Neuronal stem cell (in vitro differentiated cells): ENCODE measurements around the gene DSC3.
"Not testable (repeated sequence)": the region's sequence is repeated elsewhere in the genome, so short reads cannot be mapped to it uniquely, and the experiment has no call there.

Experiments used
- DNase-seq: peaks from one replicate; pipeline ENCODE4 v3.0.0-alpha.2; 2013; ENCODE audit warnings: low spot score
- H2AFZ ChIP-seq: one replicate; pipeline ENCODE4 v1.6.1; 2013; ENCODE audit warnings: mild to moderate bottlenecking, low read length, inconsistent platforms
- H2AK5ac ChIP-seq: 2 replicates; pipeline ENCODE4 v1.6.1; 2013; ENCODE audit warnings: low read depth, mild to moderate bottlenecking, inconsistent platforms, low read length, moderate library complexity, mixed read lengths
- H2BK120ac ChIP-seq: 2 replicates; pipeline ENCODE4 v1.6.1; 2013; ENCODE audit warnings: low read depth, mild to moderate bottlenecking, inconsistent platforms, low read length, moderate library complexity, mixed read lengths
- H2BK12ac ChIP-seq: one replicate; pipeline ENCODE4 v1.6.1; 2013; ENCODE audit warnings: low read length, inconsistent platforms
- H2BK15ac ChIP-seq: 2 replicates; pipeline ENCODE4 v1.6.1; 2013; ENCODE audit warnings: mild to moderate bottlenecking, low read length, inconsistent platforms, mixed read lengths
- H2BK5ac ChIP-seq: one replicate; pipeline ENCODE4 v1.6.1; 2013; ENCODE audit warnings: inconsistent platforms, mild to moderate bottlenecking, low read length, moderate library complexity
- H3K14ac ChIP-seq: one replicate; pipeline ENCODE4 v1.6.1; 2013; ENCODE audit warnings: low read length, inconsistent platforms
- H3K18ac ChIP-seq: 2 replicates; pipeline ENCODE4 v1.6.1; 2013; ENCODE audit warnings: low read length, inconsistent platforms
- H3K23ac ChIP-seq: 2 replicates; pipeline ENCODE4 v1.6.1; 2013; ENCODE audit warnings: low read depth, mild to moderate bottlenecking, mixed read lengths, low read length, inconsistent platforms; ENCODE audit not compliant: poor library complexity
- H3K27ac ChIP-seq: replicated peaks from 3 replicates; pipeline ENCODE4 v1.5.1; 2013; ENCODE audit warnings: low read length, inconsistent platforms
- H3K27me3 ChIP-seq, 3 experiments: 2 replicates each; pipeline ENCODE4 v1.6.1; 2013; ENCODE audit warnings: low read length in 3 of 3, mild to moderate bottlenecking in 2 of 3, inconsistent platforms in 1 of 3, low read depth in 1 of 3, mixed read lengths in 1 of 3, moderate library complexity in 1 of 3; ENCODE audit not compliant: control insufficient read depth in 3 of 3, insufficient read depth in 3 of 3
- H3K36me3 ChIP-seq, 2 donors: replicated peaks in 1 of 2; 2 replicates each; pipeline ENCODE4 v1.6.1; 2013; ENCODE audit warnings: low read length in 2 of 2; ENCODE audit not compliant: control insufficient read depth in 2 of 2, insufficient read depth in 2 of 2
- H3K4ac ChIP-seq: 2 replicates; pipeline ENCODE4 v1.6.1; 2013; ENCODE audit warnings: inconsistent platforms, mild to moderate bottlenecking, low read length, moderate library complexity
- H3K4me1 ChIP-seq, 2 donors: 1 replicate in 1 of 2; 2 replicates in 1 of 2; pipeline ENCODE4 v1.6.1; 2013; ENCODE audit warnings: low read length in 2 of 2, low read depth in 1 of 2; ENCODE audit not compliant: control insufficient read depth in 2 of 2, insufficient read depth in 1 of 2
- H3K4me2 ChIP-seq: one replicate; pipeline ENCODE4 v1.6.1; 2013; ENCODE audit warnings: mild to moderate bottlenecking, low read length, inconsistent platforms; ENCODE audit not compliant: insufficient read depth, poor library complexity, severe bottlenecking
- H3K4me3 ChIP-seq, 2 donors: 2 replicates each; pipeline ENCODE4 v1.5.1; 2013; ENCODE audit warnings: low read length in 2 of 2, mild to moderate bottlenecking in 2 of 2, inconsistent platforms in 1 of 2, moderate library complexity in 1 of 2
- H3K79me1 ChIP-seq: one replicate; pipeline ENCODE4 v1.6.1; 2013; ENCODE audit warnings: low read depth, mild to moderate bottlenecking, inconsistent platforms, low read length, moderate library complexity
- H3K9ac ChIP-seq: one replicate; pipeline ENCODE4 v1.6.1; 2013; ENCODE audit warnings: mild to moderate bottlenecking, low read depth, low read length, inconsistent platforms; ENCODE audit not compliant: poor library complexity
- H3K9me3 ChIP-seq, 2 donors: replicated peaks in 1 of 2; 2 replicates each; pipeline versions ENCODE3 to v1.6.1; 2013; ENCODE audit warnings: low read length in 2 of 2, mild to moderate bottlenecking in 2 of 2, inconsistent platforms in 1 of 2, low read depth in 1 of 2, mixed read lengths in 1 of 2, moderate library complexity in 1 of 2; ENCODE audit not compliant: control insufficient read depth in 2 of 2, insufficient read depth in 1 of 2
- H4K8ac ChIP-seq: one replicate; pipeline ENCODE4 v1.6.1; 2013; ENCODE audit warnings: low read depth, mild to moderate bottlenecking, inconsistent platforms, low read length, moderate library complexity
- H4K91ac ChIP-seq: one replicate; pipeline ENCODE4 v1.6.1; 2013; ENCODE audit warnings: low read length, low read depth, mild to moderate bottlenecking, inconsistent platforms; ENCODE audit not compliant: poor library complexity
- WGBS, 2 donors: extraction: QIAGEN DNeasy Blood & Tissue Kit; methylation state at CpG; one replicate each; pipeline ENCODE4 v1.1.7; 2013; ENCODE audit warnings: missing lambda C conversion rate in 2 of 2, mixed read lengths in 1 of 2; ENCODE audit not compliant: insufficient read length in 2 of 2, insufficient replicate concordance in 1 of 2; ENCODE audit errors: extremely low coverage in 2 of 2; 5-methylcytosine and 5-hydroxymethylcytosine counted together

Gene DSC3

DNA sequence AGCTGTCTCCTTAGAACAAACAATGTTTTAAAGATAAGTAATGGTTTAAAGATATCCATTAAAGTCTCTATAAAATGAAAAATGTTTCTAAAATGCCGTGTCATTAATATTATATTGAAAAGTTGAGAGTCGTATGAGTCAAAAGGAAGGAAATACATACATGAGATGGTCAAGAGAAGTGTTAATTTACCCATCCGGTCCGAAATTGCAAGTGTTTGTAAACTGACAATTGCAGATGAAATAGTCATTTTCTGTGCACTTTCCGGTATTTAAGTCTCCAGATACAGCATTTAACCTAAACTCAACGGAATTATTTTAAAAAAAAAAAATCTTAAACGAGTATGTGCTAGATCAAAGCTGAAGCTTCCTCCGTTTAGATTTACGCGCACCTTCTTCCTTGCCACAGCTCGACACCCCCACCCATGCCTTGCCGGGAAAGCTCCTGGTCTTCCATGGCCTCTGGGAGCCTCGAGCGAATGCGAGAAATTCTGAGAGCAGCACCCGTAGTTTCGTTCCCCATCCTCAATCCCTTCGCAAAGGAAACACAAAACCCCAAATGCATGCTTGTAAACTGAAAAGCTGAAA is 1.8 kb downstream of the DSC3 start:
- H3K4me1 ChIP-seq = peaks cover 0 to 2% of the 10 kb centered on the region in 2 donors
- H4K8ac ChIP-seq = no peak overlapping the region
- H2AK5ac ChIP-seq = no peak overlapping the region
- no peak overlapping the region for H2BK12ac ChIP-seq
- no peak overlapping the region for H2BK15ac ChIP-seq
- WGBS, 2 donors = no CpG with 5 or more reads among the region's 18 CpGs
- peak; percentile 51 for DNase-seq
- no peak overlapping the region for H3K18ac ChIP-seq
- peaks cover 8 to 71% (median 42%) of the 10 kb centered on the region in 3 experiments for H3K27me3 ChIP-seq
- no peak overlapping the region for H3K23ac ChIP-seq
- no peaks in the 10 kb centered on the region for H3K79me1 ChIP-seq
- H2AFZ ChIP-seq = peak overlapping the region; percentile 82
- no peak overlapping the region for H4K91ac ChIP-seq
- no peak overlapping the region for H3K4ac ChIP-seq
- H3K14ac ChIP-seq = no peak overlapping the region
- no peak overlapping the region for H3K27ac ChIP-seq
- no peak overlapping the region for H2BK5ac ChIP-seq
- H2BK120ac ChIP-seq = no peak overlapping the region
- H3K4me2 ChIP-seq = peak overlapping the region; percentile 89
- no peaks in the 10 kb centered on the region for H3K36me3 ChIP-seq
- H3K4me3 ChIP-seq = no peak overlapping the region
- H3K9me3 ChIP-seq = peaks cover 0 to 23% of the 10 kb centered on the region in 2 donors
- H3K9ac ChIP-seq = no peak overlapping the region

DNA sequence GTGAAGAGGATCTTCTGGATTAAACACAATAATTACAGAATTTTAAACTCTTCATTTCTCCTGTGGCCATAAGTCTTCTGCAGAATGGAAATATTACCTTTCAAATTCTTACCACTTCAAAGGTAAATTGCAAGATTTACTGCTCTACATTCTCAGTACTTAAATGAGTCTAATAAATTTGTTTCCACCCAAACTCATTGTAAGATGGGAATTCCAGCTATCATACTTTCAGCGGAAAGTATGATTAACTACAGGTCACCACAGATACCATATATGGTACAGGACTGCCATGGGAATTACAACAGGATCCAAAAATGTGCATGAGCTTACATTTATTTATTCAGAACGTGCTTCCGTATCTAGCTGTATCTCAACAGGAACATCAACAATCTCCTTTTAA is 3.1 kb downstream of the DSC3 start:
- no peak overlapping the region for H2AK5ac ChIP-seq

DNA sequence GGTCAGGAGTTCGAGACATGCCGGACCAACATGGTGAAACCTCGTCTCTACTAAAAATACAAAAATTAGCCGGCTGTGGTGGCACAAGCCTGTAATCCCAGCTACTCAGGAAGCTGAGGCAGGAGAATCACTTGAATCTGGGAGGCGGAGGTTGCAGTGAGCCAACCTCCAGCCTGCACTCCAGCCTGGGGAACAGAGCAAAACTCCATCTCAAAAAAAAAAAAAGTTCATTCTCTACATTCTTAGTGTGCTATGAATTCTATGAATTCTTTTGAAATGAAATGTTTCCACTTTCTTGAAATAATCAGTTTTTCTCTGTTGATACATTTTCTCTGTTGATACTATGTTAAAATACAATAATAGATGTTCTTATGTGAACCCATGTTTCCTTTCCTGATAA is 4.9 kb downstream of the DSC3 start:
- not testable (repeated sequence) for H3K18ac ChIP-seq, DNase-seq, H3K4me3 ChIP-seq

More for the DNA sequence above, 3.1 kb downstream of the DSC3 start:
- H3K4me1 ChIP-seq = peaks cover 0 to 2% of the 10 kb centered on the region in 2 donors
- H3K9me3 ChIP-seq = peaks cover 0 to 23% of the 10 kb centered on the region in 2 donors
- no peak overlapping the region for H2BK5ac ChIP-seq
- H3K36me3 ChIP-seq = no peaks in the 10 kb centered on the region
- no peak overlapping the region for H2AFZ ChIP-seq
- peaks cover 8 to 60% (median 42%) of the 10 kb centered on the region in 3 experiments for H3K27me3 ChIP-seq
- H3K27ac ChIP-seq = no peak overlapping the region
- no peak overlapping the region for H3K23ac ChIP-seq
- H2BK15ac ChIP-seq = no peak overlapping the region
- no CpG with 5 or more reads among the region's 3 CpGs for WGBS, 2 donors
- no peak overlapping the region for H3K4me3 ChIP-seq
- H3K79me1 ChIP-seq = no peaks in the 10 kb centered on the region
- no peak overlapping the region for H3K4ac ChIP-seq
- no peak overlapping the region for H2BK120ac ChIP-seq
- DNase-seq = no peak
- no peak overlapping the region for H4K91ac ChIP-seq
- no peak overlapping the region for H3K18ac ChIP-seq
- no peak overlapping the region for H3K9ac ChIP-seq
- H2BK12ac ChIP-seq = no peak overlapping the region
- no peak overlapping the region for H3K14ac ChIP-seq
- no peak overlapping the region for H4K8ac ChIP-seq
- no peak overlapping the region for H3K4me2 ChIP-seq

DNA sequence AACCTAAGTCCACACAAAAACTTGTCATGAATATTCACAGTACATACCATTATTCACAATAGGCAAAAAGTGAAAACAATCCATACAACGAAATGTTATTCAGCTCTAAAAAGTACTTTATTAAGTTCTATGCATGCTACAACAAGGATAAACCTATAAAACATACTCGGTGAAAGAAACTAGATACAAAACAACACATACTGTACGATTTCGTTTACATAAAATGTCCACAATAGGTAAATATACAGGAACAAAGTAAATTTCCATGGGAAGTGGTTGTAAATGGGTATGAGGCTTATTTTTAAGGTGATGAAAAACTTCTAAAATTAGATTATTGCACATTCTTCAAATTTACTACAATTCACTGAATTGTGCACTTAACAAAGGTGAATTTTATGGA is 8.0 kb downstream of the DSC3 start:
- H2BK12ac ChIP-seq = no peak overlapping the region
- H3K27ac ChIP-seq = no peak overlapping the region
- no CpG with 5 or more reads among the region's 4 CpGs for WGBS, 2 donors
- no peak overlapping the region for H3K14ac ChIP-seq
- no peak overlapping the region for H3K18ac ChIP-seq
- H2BK120ac ChIP-seq = no peak overlapping the region
- H4K8ac ChIP-seq = no peak overlapping the region
- no peaks in the 10 kb centered on the region for H3K4me1 ChIP-seq
- no peak overlapping the region for H3K4me3 ChIP-seq
- no peaks in the 10 kb centered on the region for H3K79me1 ChIP-seq
- H3K4me2 ChIP-seq = no peak overlapping the region
- no peak overlapping the region for H3K4ac ChIP-seq
- no peaks in the 10 kb centered on the region for H3K36me3 ChIP-seq
- H3K9ac ChIP-seq = no peak overlapping the region
- no peak overlapping the region for H4K91ac ChIP-seq
- no peak for DNase-seq
- H2BK15ac ChIP-seq = no peak overlapping the region
- H3K23ac ChIP-seq = no peak overlapping the region
- H2AFZ ChIP-seq = no peak overlapping the region
- no peak overlapping the region for H2AK5ac ChIP-seq
- H3K9me3 ChIP-seq = no peaks in the 10 kb centered on the region
- H3K27me3 ChIP-seq = peaks cover 0 to 11% (median 2%) of the 10 kb centered on the region in 3 experiments
- H2BK5ac ChIP-seq = no peak overlapping the region

More for the DNA sequence above, 4.9 kb downstream of the DSC3 start:
- H3K27me3 ChIP-seq = peaks cover 8 to 43% (median 25%) of the 10 kb centered on the region in 3 experiments
- not testable (repeated sequence) for H3K14ac ChIP-seq, H3K79me1 ChIP-seq, H3K9ac ChIP-seq, H4K91ac ChIP-seq, H3K4me2 ChIP-seq, H3K27ac ChIP-seq, H3K36me3 ChIP-seq, H3K4ac ChIP-seq, H2AFZ ChIP-seq, H2BK15ac ChIP-seq, H2AK5ac ChIP-seq, H2BK12ac ChIP-seq, H2BK120ac ChIP-seq, H3K23ac ChIP-seq, H3K4me1 ChIP-seq, H4K8ac ChIP-seq, H2BK5ac ChIP-seq, H3K9me3 ChIP-seq
- WGBS, 2 donors = no CpG with 5 or more reads among the region's 5 CpGs
